ENCODE results near the gene SH3BGRL2.

Gene SH3BGRL2

GRCh38 chr6:79699606-79700005 lies 68.5 kb downstream of the SH3BGRL2 start:
- DNase-seq (ENCODE audit: low read depth in 2 of 2) = no peak

- no peak for DNase-seq (ENCODE audit: low read depth in 2 of 2)
These were observed 71.6 kb downstream of the SH3BGRL2 start for GRCh38 chr6:79702691-79703090.

- no peak for DNase-seq (ENCODE audit: low read depth in 2 of 2)
These were observed 73.1 kb downstream of the SH3BGRL2 start for GRCh38 chr6:79704200-79704599.

- DNase-seq (ENCODE audit: low read depth in 2 of 2) = no peak
These were observed 74.4 kb downstream of the SH3BGRL2 start for GRCh38 chr6:79705456-79705995.

- DNase-seq (ENCODE audit: low read depth in 2 of 2) = no peak
These were observed 75.4 kb downstream of the SH3BGRL2 start for GRCh38 chr6:79706527-79706926.

- no peak for DNase-seq (ENCODE audit: low read depth in 2 of 2)
These were observed 76.5 kb downstream of the SH3BGRL2 start for GRCh38 chr6:79707621-79708020.

GRCh38 chr6:79708095-79708791 lies 77.1 kb downstream of the SH3BGRL2 start:
- DNase-seq (ENCODE audit: low read depth in 2 of 2) = no peak

- no peak for DNase-seq (ENCODE audit: low read depth in 2 of 2)
These were observed 79.0 kb downstream of the SH3BGRL2 start for GRCh38 chr6:79710127-79710526.

GRCh38 chr6:79711167-79711566 lies 80.0 kb downstream of the SH3BGRL2 start:
- DNase-seq (ENCODE audit: low read depth in 2 of 2) = no peak

GRCh38 chr6:79712144-79712543 lies 81.0 kb downstream of the SH3BGRL2 start:
- no peak for DNase-seq (ENCODE audit: low read depth in 2 of 2)

- DNase-seq (ENCODE audit: low read depth in 2 of 2) = no peak
These were observed 81.5 kb downstream of the SH3BGRL2 start for GRCh38 chr6:79712616-79713135.

GRCh38 chr6:79713701-79714322 lies 82.7 kb downstream of the SH3BGRL2 start:
- DNase-seq (ENCODE audit: low read depth in 2 of 2) = peak; percentile 14 to 20

- no peak for DNase-seq (ENCODE audit: low read depth in 2 of 2)
These were observed 86.9 kb downstream of the SH3BGRL2 start for GRCh38 chr6:79717989-79718388.

GRCh38 chr6:79718509-79719247 lies 87.5 kb downstream of the SH3BGRL2 start:
- DNase-seq (ENCODE audit: low read depth in 2 of 2) = no peak

- DNase-seq (ENCODE audit: low read depth in 2 of 2) = no peak
These were observed 88.3 kb downstream of the SH3BGRL2 start for GRCh38 chr6:79719248-79719960.

GRCh38 chr6:79724816-79725215 lies 93.7 kb downstream of the SH3BGRL2 start:
- no peak for DNase-seq (ENCODE audit: low read depth in 2 of 2)

GRCh38 chr6:79731471-79731870 lies 100.3 kb downstream of the SH3BGRL2 start:
- no peak for DNase-seq (ENCODE audit: low read depth in 2 of 2)

GRCh38 chr6:79733388-79733787 lies 102.3 kb downstream of the SH3BGRL2 start:
- DNase-seq (ENCODE audit: low read depth in 2 of 2) = no peak

- DNase-seq (ENCODE audit: low read depth in 2 of 2) = no peak
These were observed 103.2 kb downstream of the SH3BGRL2 start for GRCh38 chr6:79734374-79734773.

GRCh38 chr6:79735183-79735582 lies 104.1 kb downstream of the SH3BGRL2 start:
- DNase-seq (ENCODE audit: low read depth in 2 of 2) = no peak

- DNase-seq (ENCODE audit: low read depth in 2 of 2) = no peak
These were observed 106.0 kb downstream of the SH3BGRL2 start for GRCh38 chr6:79737172-79737571.

- DNase-seq (ENCODE audit: low read depth in 2 of 2) = no peak
These were observed 110.9 kb downstream of the SH3BGRL2 start for GRCh38 chr6:79742030-79742429.

All from stimulated activated CD8-positive, alpha-beta memory T cell treated with anti-CD3 and anti-CD28 coated beads, Interleukin-7, amount 100 ng/mL, for 4 hours (primary cell).